HepG2 (cell line): ENCODE measurements around the gene CSTB. TPM values are rescaled to one million over a fixed set of nuclear protein-coding genes. Genes with fewer than 3 reads are reported as not detected.

ENCODE experiments used
- ARID4A ChIP-seq: sonication (generic); formaldehyde crosslinking; IDR thresholded peaks from 2 replicates; pipeline ENCODE4 v1.5.0; 2020; ENCODE audit warnings: mild to moderate bottlenecking, missing genetic modification reagents, borderline replicate concordance
- HES4 ChIP-seq: sonication (generic); formaldehyde crosslinking; IDR thresholded peaks from 2 replicates; pipeline ENCODE4 v1.9.0; 2021; ENCODE audit warnings: mild to moderate bottlenecking, missing genetic modification reagents, borderline replicate concordance
- HMGXB4 ChIP-seq, 2 experiments: sonication (generic) in 1 of 2; formaldehyde crosslinking in 1 of 2; IDR thresholded peaks; 2 replicates each; pipeline versions ENCODE4 v1.4.0 to v1.6.1; 2018 to 2020; ENCODE audit warnings: missing genetic modification reagents in 2 of 2, borderline replicate concordance in 1 of 2, low read depth in 1 of 2, mild to moderate bottlenecking in 1 of 2, missing biosample characterization in 1 of 2
- KLF13 ChIP-seq: sonication (generic); formaldehyde crosslinking; IDR thresholded peaks from 2 replicates; pipeline ENCODE4 v1.4.0; 2020; ENCODE audit warnings: mild to moderate bottlenecking, missing genetic modification reagents
- MXI1 ChIP-seq: IDR thresholded peaks from 3 replicates; pipeline ENCODE4 v1.6.1; 2012; ENCODE audit warnings: low read depth, low read length, inconsistent platforms, borderline replicate concordance
- NR1H2 ChIP-seq: sonication (generic); formaldehyde crosslinking; IDR thresholded peaks from 2 replicates; pipeline ENCODE4 v1.8.1; 2022; ENCODE audit warnings: low read depth, missing genetic modification reagents, borderline replicate concordance
- SIX4 ChIP-seq: sonication (generic); formaldehyde crosslinking; IDR thresholded peaks from 2 replicates; pipeline ENCODE4 v1.4.0; 2020; ENCODE audit warnings: missing genetic modification reagents
- SKIL ChIP-seq: sonication (generic); formaldehyde crosslinking; IDR thresholded peaks from 2 replicates; pipeline ENCODE4 v1.8.0; 2022; ENCODE audit warnings: missing genetic modification reagents, mild to moderate bottlenecking, moderate library complexity, borderline replicate concordance
- SP2 ChIP-seq: sonication (generic); formaldehyde crosslinking; IDR thresholded peaks from 2 replicates; pipeline ENCODE4 v1.5.1; 2020; ENCODE audit warnings: mild to moderate bottlenecking, missing genetic modification reagents
- TCF12 ChIP-seq, 2 experiments: fragments of 450-650 bp in 1 of 2; sonication (generic) in 1 of 2; formaldehyde crosslinking in 1 of 2; IDR thresholded peaks; 2 replicates each; pipeline versions ENCODE4 v1.6.1 to v1.8.0; 2017 to 2022; ENCODE audit warnings: antibody characterized with exemption in 1 of 2, mild to moderate bottlenecking in 1 of 2, missing genetic modification reagents in 1 of 2, moderate library complexity in 1 of 2
- TEAD3 ChIP-seq: optimal IDR thresholded peaks from 2 replicates; pipeline ENCODE3; 2016; ENCODE audit warnings: borderline replicate concordance
- ZNF274 ChIP-seq: sonication (generic); formaldehyde crosslinking; IDR thresholded peaks from 2 replicates; pipeline ENCODE4 v1.5.1; 2020; ENCODE audit warnings: mild to moderate bottlenecking, missing genetic modification reagents
- ZNF33B ChIP-seq: sonication (generic); formaldehyde crosslinking; IDR thresholded peaks from 2 replicates; pipeline ENCODE4 v1.5.1; 2020; ENCODE audit warnings: mild to moderate bottlenecking, missing genetic modification reagents
- ZNF574 ChIP-seq: sonication (generic); formaldehyde crosslinking; IDR thresholded peaks from 2 replicates; pipeline ENCODE4 v1.4.0; 2020; ENCODE audit warnings: missing genetic modification reagents
- ZNF580 ChIP-seq: IDR thresholded peaks from 2 replicates; pipeline ENCODE4 v1.6.1; 2016; ENCODE audit warnings: low read depth, borderline replicate concordance
- ZNF607 ChIP-seq: sonication (generic); formaldehyde crosslinking; IDR thresholded peaks from 2 replicates; pipeline ENCODE4 v1.5.1; 2020; ENCODE audit warnings: missing genetic modification reagents, mild to moderate bottlenecking, borderline replicate concordance
- polyA plus RNA-seq, 8 experiments: library from polyadenylated mRNA; depleted of rRNA in 3 of 8; stranded (reverse) in 7 of 8; unstranded in 1 of 8; fragments of >200 nt; fragmentation: Illumina TruSeq in 4 of 8; extraction: Trizol in 4 of 8; gene quantifications; 2 replicates each; pipeline versions ENCODE4 v1.2.1 to v1.2.3, GENCODE V29; 2011 to 2016; ENCODE audit warnings: low read depth in 4 of 8, missing spikeins in 1 of 8, mixed read lengths in 1 of 8; ENCODE audit not compliant: insufficient read depth in 1 of 8
- total RNA-seq, 5 experiments: library from RNA; depleted of rRNA; stranded (reverse); fragments of >200 nt; fragmentation: Illumina TruSeq; extraction: Trizol; gene quantifications; 2 replicates each; pipeline ENCODE4 v1.2.3, GENCODE V29; 2016; ENCODE audit warnings: low read depth in 1 of 5

CSTB gene
- total and polyA plus RNA-seq, 2 of the 13 experiments (the other 11 are each of a cell fraction or from before 2014, with no cell fraction given), result 11.7 to 94.1 TPM

GRCh38 chr21:43775795-43776430 is at the start of gene CSTB (continued):
- TF ChIP-seq HES4, result peak; percentile 64; the same call in 1 of the 2 replicates
- no peak for TF ChIP-seq MXI1
- peak; percentile 79 for TF ChIP-seq ARID4A (CRISPR knock-in tag)
- no peak for TF ChIP-seq ZNF274 (CRISPR knock-in tag)
- 0 out of 2 replicates have a peak, but pooled peaks have one; percentile 30 for TF ChIP-seq ZNF33B (CRISPR knock-in tag)
- TF ChIP-seq TCF12 (IDR thresholded peaks at IDR 0.05), result no peak
- 0 out of 2 replicates have a peak, but pooled peaks have one; percentile 28 for TF ChIP-seq TCF12 (CRISPR knock-in tag; IDR thresholded peaks at IDR 0.05)
- TF ChIP-seq ZNF607 (CRISPR knock-in tag), result 0 out of 2 replicates have a peak, but pooled peaks have one; percentile 58
- TF ChIP-seq TEAD3 (CRISPR knock-in tag), result no peak
- peak; percentile 48; the same call in 1 of the 2 replicates for TF ChIP-seq ZNF574 (CRISPR knock-in tag)
- TF ChIP-seq SP2 (CRISPR knock-in tag), result no peak
- no peak for TF ChIP-seq ZNF580 (CRISPR knock-in tag)
- TF ChIP-seq NR1H2 (CRISPR knock-in tag), result no peak
- peak; percentile 7; the same call in 1 of the 2 replicates for TF ChIP-seq SIX4
- TF ChIP-seq KLF13 (CRISPR knock-in tag), result no peak
- peak; percentile 12; the same call in 1 of the 2 replicates for TF ChIP-seq SKIL (CRISPR knock-in tag)
- peak in 1 of 2 experiments; percentile 88; a peak in 3 of 4 replicates for TF ChIP-seq HMGXB4 (CRISPR knock-in tag; IDR thresholded peaks at IDR 0.05; ENCODE audit: borderline replicate concordance in 1 of 2, low read depth in 1 of 2)
